ENCODE measurements around the gene NIN. TPM values are rescaled to one million over a fixed set of nuclear protein-coding genes. Genes with fewer than 3 reads are reported as not detected.

The NIN gene
- total and polyA plus RNA-seq, 11 donors, result 11.7 to 48.3 (median 25.0) TPM

DNA sequence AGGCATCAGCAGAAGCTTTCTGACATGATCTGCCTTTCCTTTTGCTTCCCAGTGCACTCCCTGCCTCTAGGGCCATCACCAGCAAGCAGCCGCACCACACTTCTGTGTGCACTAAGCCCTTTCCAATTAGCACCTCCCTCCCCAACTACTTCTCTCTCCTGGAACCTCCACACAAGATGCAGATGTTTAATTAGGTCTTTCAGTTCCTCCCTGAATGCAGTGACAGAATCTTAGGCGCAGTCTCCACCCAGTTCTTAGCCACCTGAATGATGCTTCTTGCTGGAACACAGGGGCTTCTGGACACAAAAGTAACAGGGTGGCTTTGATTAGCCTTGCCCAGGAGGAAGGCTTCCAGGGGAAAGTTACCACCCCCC is 32.9 kb downstream of the NIN start:
- peaks cover 0 to 11% (median 0%) of the 10 kb centered on the region in 9 donors for H3K36me3 ChIP-seq
- DNase-seq (no peak), ATAC-seq (no peak)
- peaks cover 0 to 34% (median 6%) of the 10 kb centered on the region in 12 donors for H3K4me1 ChIP-seq
- no peaks in the 10 kb centered on the region for H3K9me3 ChIP-seq
- H3K27me3 ChIP-seq, result no peaks in the 10 kb centered on the region
- intact Hi-C loops (cut with DNase I), result loop anchor here in 1 of 10 donors (10.0 kb wide), 1 partner anchor 47 kb away; no protein-coding TSS in a partner anchor
- H3K4me3 ChIP-seq, result no peak overlapping the region
- TF ChIP-seq, protein P1, sequence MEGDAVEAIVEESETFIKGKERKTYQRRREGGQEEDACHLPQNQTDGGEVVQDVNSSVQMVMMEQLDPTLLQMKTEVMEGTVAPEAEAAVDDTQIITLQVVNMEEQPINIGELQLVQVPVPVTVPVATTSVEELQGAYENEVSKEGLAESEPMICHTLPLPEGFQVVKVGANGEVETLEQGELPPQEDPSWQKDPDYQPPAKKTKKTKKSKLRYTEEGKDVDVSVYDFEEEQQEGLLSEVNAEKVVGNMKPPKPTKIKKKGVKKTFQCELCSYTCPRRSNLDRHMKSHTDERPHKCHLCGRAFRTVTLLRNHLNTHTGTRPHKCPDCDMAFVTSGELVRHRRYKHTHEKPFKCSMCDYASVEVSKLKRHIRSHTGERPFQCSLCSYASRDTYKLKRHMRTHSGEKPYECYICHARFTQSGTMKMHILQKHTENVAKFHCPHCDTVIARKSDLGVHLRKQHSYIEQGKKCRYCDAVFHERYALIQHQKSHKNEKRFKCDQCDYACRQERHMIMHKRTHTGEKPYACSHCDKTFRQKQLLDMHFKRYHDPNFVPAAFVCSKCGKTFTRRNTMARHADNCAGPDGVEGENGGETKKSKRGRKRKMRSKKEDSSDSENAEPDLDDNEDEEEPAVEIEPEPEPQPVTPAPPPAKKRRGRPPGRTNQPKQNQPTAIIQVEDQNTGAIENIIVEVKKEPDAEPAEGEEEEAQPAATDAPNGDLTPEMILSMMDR (IDR thresholded peaks at IDR 0.05), result no peak
- TF ChIP-seq POLR2A (IDR thresholded peaks at IDR 0.05), result no peak
- no peak overlapping the region for H3K27ac ChIP-seq
- WGBS, 4 donors, result 93 to 100% (median 95%) methylated on average over 2 of the region's 2 CpGs

DNA sequence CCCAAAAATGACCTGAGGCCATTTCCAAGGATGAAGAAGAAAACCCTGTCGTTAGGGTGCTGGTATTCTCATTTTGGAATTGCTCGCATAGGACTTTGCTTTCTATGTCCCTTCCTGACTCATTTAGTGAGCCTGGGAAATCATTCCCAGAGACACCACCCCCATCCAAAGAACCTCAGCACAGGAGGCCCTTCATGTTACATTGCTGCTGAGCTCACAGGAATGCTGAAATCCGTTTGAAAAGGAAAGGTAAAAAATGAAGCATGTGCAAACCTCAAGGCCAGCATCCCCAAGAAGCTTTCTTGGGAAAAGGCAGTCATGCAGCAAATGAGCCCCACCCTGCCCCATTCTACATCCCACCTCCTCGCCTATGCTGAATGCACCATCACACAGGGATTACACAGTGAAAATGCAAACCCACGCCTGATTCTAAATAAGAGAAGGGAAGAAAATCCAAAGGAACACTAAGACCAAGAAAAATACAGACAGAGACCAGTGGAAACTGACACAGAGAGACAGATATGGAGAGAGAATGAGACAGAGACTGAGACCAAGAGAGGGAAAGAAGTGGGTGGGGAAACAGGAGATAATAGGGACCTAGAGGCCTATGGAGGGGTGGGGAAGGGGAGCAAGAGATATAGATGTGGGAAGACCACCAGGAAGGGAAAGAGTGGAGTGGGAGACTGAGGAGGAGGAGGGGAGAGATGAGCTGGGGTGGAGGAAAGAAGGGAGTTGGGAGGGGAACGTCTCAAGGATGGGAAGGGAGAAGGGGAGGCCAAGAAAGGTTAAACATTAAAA is 33.5 kb downstream of the NIN start:
- H3K4me1 ChIP-seq, result peaks cover 0 to 37% (median 6%) of the 10 kb centered on the region in 12 donors
- intact Hi-C loops (cut with DNase I), result loop anchor here in 1 of 10 donors (10.0 kb wide), 1 partner anchor 47 kb away; no protein-coding TSS in a partner anchor
- H3K4me3 ChIP-seq, result no peak overlapping the region
- ATAC-seq (no peak), DNase-seq (no peak)
- no peaks in the 10 kb centered on the region for H3K27me3 ChIP-seq
- TF ChIP-seq POLR2A (IDR thresholded peaks at IDR 0.05), result no peak
- TF ChIP-seq, protein P1 (IDR thresholded peaks at IDR 0.05), result no peak
- no peak overlapping the region for H3K27ac ChIP-seq
- no peaks in the 10 kb centered on the region for H3K9me3 ChIP-seq
- peaks cover 0 to 15% (median 2%) of the 10 kb centered on the region in 9 donors for H3K36me3 ChIP-seq
- 73 to 84% (median 79%) methylated on average over 6 of the region's 6 CpGs for WGBS, 4 donors

DNA sequence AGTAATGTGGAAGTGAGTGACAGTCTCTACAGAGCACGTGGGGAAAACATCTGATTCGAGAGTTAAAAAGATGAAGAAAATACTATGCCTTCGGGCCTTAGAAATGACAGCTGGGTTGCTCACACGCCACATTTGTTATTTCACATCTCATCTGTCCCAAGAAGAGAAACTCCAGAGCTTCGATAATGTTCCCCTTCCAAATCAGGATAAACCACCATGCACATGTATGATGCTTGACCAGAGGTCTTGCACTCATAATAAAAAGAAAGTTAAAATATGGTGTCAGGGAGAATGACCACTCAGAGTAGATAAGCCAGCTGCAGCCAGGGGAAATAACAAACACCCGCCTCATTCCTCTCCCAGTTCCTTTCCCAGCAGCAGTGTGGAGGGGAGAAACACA is 34.6 kb downstream of the NIN start:
- no peak for DNase-seq
- intact Hi-C loops (cut with DNase I), result loop anchor here in 1 of 10 donors (10.0 kb wide), 1 partner anchor 48 kb away; no protein-coding TSS in a partner anchor
- no peaks in the 10 kb centered on the region for H3K9me3 ChIP-seq
- peaks cover 0 to 22% (median 7%) of the 10 kb centered on the region in 9 donors for H3K36me3 ChIP-seq
- TF ChIP-seq, protein P1 (IDR thresholded peaks at IDR 0.05), result no peak
- TF ChIP-seq POLR2A (IDR thresholded peaks at IDR 0.05), result no peak
- 78 to 85% (median 83%) methylated on average over 6 of the region's 6 CpGs for WGBS, 4 donors
- no peaks in the 10 kb centered on the region for H3K27me3 ChIP-seq
- H3K27ac ChIP-seq, result no peak overlapping the region
- peaks cover 0 to 29% (median 1%) of the 10 kb centered on the region in 12 donors for H3K4me1 ChIP-seq
- H3K4me3 ChIP-seq, result no peak overlapping the region
- no peak for ATAC-seq

DNA sequence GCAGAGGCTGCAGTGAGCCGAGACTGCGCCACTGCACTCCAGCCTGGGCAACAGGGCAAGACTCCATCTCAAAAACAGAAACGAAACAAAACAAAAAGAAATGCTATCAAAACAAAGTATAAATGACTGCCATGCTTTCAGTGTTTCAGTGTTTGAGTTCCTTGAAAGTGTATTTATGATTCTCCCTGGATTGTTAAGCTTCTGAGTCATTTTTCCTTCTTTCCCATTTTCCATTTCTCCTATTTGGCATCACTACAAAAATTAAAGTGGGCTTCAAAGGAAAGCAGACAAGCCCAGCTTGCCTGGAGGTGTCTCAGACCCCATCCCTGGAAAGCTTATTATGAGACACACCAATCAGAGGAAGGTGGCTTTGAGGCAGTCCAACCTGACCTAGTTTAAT is 35.1 kb downstream of the NIN start:
- Histone ChIP-seq H3K9me3 (no peaks in the 10 kb centered on the region), H3K4me3 (no peak overlapping the region), H3K27me3 (no peaks in the 10 kb centered on the region), H3K27ac (no peak overlapping the region), H3K36me3 (peaks cover 0 to 27% (median 11%) of the 10 kb centered on the region in 9 donors), H3K4me1 (peaks cover 0 to 32% (median 1%) of the 10 kb centered on the region in 12 donors)
- ATAC-seq (no peak), DNase-seq (no peak)
- intact Hi-C loops (cut with DNase I), result loop anchor here in 1 of 10 donors (10.0 kb wide), 1 partner anchor 49 kb away; no protein-coding TSS in a partner anchor
- 90 to 95% (median 94%) methylated on average over 3 of the region's 3 CpGs for WGBS, 4 donors
- TF ChIP-seq, protein P1 (IDR thresholded peaks at IDR 0.05), result no peak
- TF ChIP-seq POLR2A (IDR thresholded peaks at IDR 0.05), result no peak
